ENCODE data around the gene ACAP1. TPM values are rescaled to one million over a fixed set of nuclear protein-coding genes. Genes with fewer than 3 reads are reported as not detected.

The ACAP1 gene
- total and polyA plus RNA-seq, 4 donors = 4.6 to 18.1 (median 13.8) TPM

- peak overlapping the region; percentile 83 for H3K4me3 ChIP-seq (ENCODE audit: low read depth, low read length)
- H3K36me3 ChIP-seq (ENCODE audit: control insufficient read depth, insufficient read depth, low read length) = peaks cover 9% of the 10 kb centered on the region
- H3K4me1 ChIP-seq (ENCODE audit: control insufficient read depth, insufficient read depth, low read length) = peaks cover 76% of the 10 kb centered on the region
- no peaks in the 10 kb centered on the region for H3K27me3 ChIP-seq (ENCODE audit: control insufficient read depth, insufficient read depth, low read length)
- H3K9me3 ChIP-seq (ENCODE audit: control insufficient read depth, insufficient read depth, low read length) = no peaks in the 10 kb centered on the region
- peak overlapping the region; percentile 99 for H3K27ac ChIP-seq (ENCODE audit: low read depth, low read length)
- WGBS (ENCODE audit: insufficient coverage) = 38% methylated on average over 10 of the region's 10 CpGs
- DNase-seq (ENCODE audit: low read depth in 4 of 6, low spot score in 6 of 6) = no peak
These were observed 16.2 kb downstream of the ACAP1 start for GRCh38 chr17:7352503-7352889.

- Histone ChIP-seq H3K4me3 (ENCODE audit: low read depth, low read length) (no peak overlapping the region), H3K4me1 (ENCODE audit: control insufficient read depth, insufficient read depth, low read length) (peaks cover 76% of the 10 kb centered on the region), H3K9me3 (ENCODE audit: control insufficient read depth, insufficient read depth, low read length) (no peaks in the 10 kb centered on the region), H3K36me3 (ENCODE audit: control insufficient read depth, insufficient read depth, low read length) (peaks cover 8% of the 10 kb centered on the region), H3K27me3 (ENCODE audit: control insufficient read depth, insufficient read depth, low read length) (no peaks in the 10 kb centered on the region), H3K27ac (ENCODE audit: low read depth, low read length) (peak overlapping the region; percentile 99)
- no peak for DNase-seq (ENCODE audit: low read depth in 4 of 6, low spot score in 6 of 6)
- 90% methylated on average over 34 of the region's 37 CpGs for WGBS (ENCODE audit: insufficient coverage)
These were observed 16.7 kb downstream of the ACAP1 start for GRCh38 chr17:7352910-7353635.

- H3K27me3 ChIP-seq (ENCODE audit: control insufficient read depth, insufficient read depth, low read length) = no peaks in the 10 kb centered on the region
- H3K27ac ChIP-seq (ENCODE audit: low read depth, low read length) = peak overlapping the region; percentile 88
- H3K36me3 ChIP-seq (ENCODE audit: control insufficient read depth, insufficient read depth, low read length) = peaks cover 5% of the 10 kb centered on the region
- WGBS (ENCODE audit: insufficient coverage) = 43% methylated on average over 8 of the region's 9 CpGs
- DNase-seq (ENCODE audit: low read depth in 4 of 6, low spot score in 6 of 6) = peak in 3 of 6 donors; percentile 31 to 75 (median 72)
- H3K4me3 ChIP-seq (ENCODE audit: low read depth, low read length) = no peak overlapping the region
- no peaks in the 10 kb centered on the region for H3K9me3 ChIP-seq (ENCODE audit: control insufficient read depth, insufficient read depth, low read length)
- peaks cover 65% of the 10 kb centered on the region for H3K4me1 ChIP-seq (ENCODE audit: control insufficient read depth, insufficient read depth, low read length)
These were observed 18.0 kb downstream of the ACAP1 start for GRCh38 chr17:7354262-7354843.

DNA sequence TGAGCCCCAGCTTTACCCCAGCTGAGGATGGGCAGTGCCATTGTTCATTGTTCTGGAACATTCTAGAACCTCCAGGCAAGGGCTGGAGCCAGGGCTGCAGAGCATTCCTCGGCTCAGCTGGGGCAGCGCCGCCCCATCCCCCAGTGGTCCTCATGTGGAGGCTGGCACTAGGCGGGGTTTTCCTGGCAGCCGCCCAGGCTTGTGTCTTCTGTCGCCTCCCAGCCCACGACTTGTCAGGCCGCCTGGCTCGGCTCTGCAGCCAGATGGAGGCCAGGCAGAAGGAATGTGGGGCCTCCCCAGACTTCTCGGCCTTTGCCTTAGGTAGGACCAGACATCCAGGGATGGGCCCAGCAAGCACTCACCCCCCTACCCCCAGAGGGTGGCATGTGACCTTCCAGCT lies 18.7 kb downstream of the ACAP1 start, which contains the start of gene TMEM95:
Gene TMEM95, plus strand, starts transcription at position 104 of the 400 bp plus-strand sequence. Its CDS starts 49 bp downstream, at position 153.
- WGBS (ENCODE audit: insufficient coverage) = 33% methylated on average over 10 of the region's 10 CpGs
- no peaks in the 10 kb centered on the region for H3K27me3 ChIP-seq (ENCODE audit: control insufficient read depth, insufficient read depth, low read length)
- no peaks in the 10 kb centered on the region for H3K9me3 ChIP-seq (ENCODE audit: control insufficient read depth, insufficient read depth, low read length)
- H3K27ac ChIP-seq (ENCODE audit: low read depth, low read length) = peak within 1 kb of the TSS; percentile 88
- DNase-seq (ENCODE audit: low read depth in 4 of 6, low spot score in 6 of 6) = peak in 4 of 6 donors; percentile 24 to 90 (median 62)
- H3K4me1 ChIP-seq (ENCODE audit: control insufficient read depth, insufficient read depth, low read length) = peaks cover 58% of the 10 kb centered on the region
- H3K4me3 ChIP-seq (ENCODE audit: low read depth, low read length) = no peak within 1 kb of the TSS
- peaks cover 5% of the 10 kb centered on the region for H3K36me3 ChIP-seq (ENCODE audit: control insufficient read depth, insufficient read depth, low read length)

DNA sequence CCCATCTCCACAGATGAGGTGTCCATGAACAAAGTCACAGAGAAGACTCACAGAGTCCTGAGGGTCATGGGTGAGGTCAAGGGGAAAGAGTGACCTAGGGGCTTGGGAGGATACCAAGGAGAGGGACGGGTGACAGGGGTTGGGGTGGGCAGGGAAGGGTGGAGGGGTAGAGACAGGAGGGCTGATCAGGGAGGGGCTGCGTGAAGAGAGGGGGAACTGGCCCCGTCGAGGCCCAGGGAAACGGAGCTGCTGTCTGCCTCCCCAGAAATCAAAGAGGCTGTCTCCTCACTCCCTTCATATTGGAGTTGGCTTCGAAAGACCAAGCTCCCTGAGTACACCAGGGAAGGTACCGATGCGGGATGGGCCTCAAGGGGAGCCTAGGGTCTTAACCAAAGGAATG lies 19.2 kb downstream of the ACAP1 start:
- Histone ChIP-seq H3K36me3 (ENCODE audit: control insufficient read depth, insufficient read depth, low read length) (peaks cover 5% of the 10 kb centered on the region), H3K4me1 (ENCODE audit: control insufficient read depth, insufficient read depth, low read length) (peaks cover 53% of the 10 kb centered on the region), H3K4me3 (ENCODE audit: low read depth, low read length) (no peak overlapping the region), H3K27ac (ENCODE audit: low read depth, low read length) (peak overlapping the region; percentile 88), H3K9me3 (ENCODE audit: control insufficient read depth, insufficient read depth, low read length) (no peaks in the 10 kb centered on the region), H3K27me3 (ENCODE audit: control insufficient read depth, insufficient read depth, low read length) (no peaks in the 10 kb centered on the region)
- WGBS (ENCODE audit: insufficient coverage) = 90% methylated on average over 1 of the region's 8 CpGs
- DNase-seq (ENCODE audit: low read depth in 4 of 6, low spot score in 6 of 6) = no peak

- H3K9me3 ChIP-seq (ENCODE audit: control insufficient read depth, insufficient read depth, low read length) = no peaks in the 10 kb centered on the region
- DNase-seq (ENCODE audit: low read depth in 4 of 6, low spot score in 6 of 6) = peak in 2 of 6 donors; percentile 73 to 76
- peak overlapping the region; percentile 88 for H3K27ac ChIP-seq (ENCODE audit: low read depth, low read length)
- no peak overlapping the region for H3K4me3 ChIP-seq (ENCODE audit: low read depth, low read length)
- peaks cover 5% of the 10 kb centered on the region for H3K36me3 ChIP-seq (ENCODE audit: control insufficient read depth, insufficient read depth, low read length)
- 23% methylated on average over 11 of the region's 12 CpGs for WGBS (ENCODE audit: insufficient coverage)
- H3K4me1 ChIP-seq (ENCODE audit: control insufficient read depth, insufficient read depth, low read length) = peaks cover 48% of the 10 kb centered on the region
- H3K27me3 ChIP-seq (ENCODE audit: control insufficient read depth, insufficient read depth, low read length) = no peaks in the 10 kb centered on the region
These were observed 19.8 kb downstream of the ACAP1 start for GRCh38 chr17:7356072-7356549.

- Histone ChIP-seq H3K4me1 (ENCODE audit: control insufficient read depth, insufficient read depth, low read length) (peaks cover 45% of the 10 kb centered on the region), H3K4me3 (ENCODE audit: low read depth, low read length) (no peak overlapping the region), H3K9me3 (ENCODE audit: control insufficient read depth, insufficient read depth, low read length) (no peaks in the 10 kb centered on the region), H3K27ac (ENCODE audit: low read depth, low read length) (no peak overlapping the region), H3K27me3 (ENCODE audit: control insufficient read depth, insufficient read depth, low read length) (no peaks in the 10 kb centered on the region), H3K36me3 (ENCODE audit: control insufficient read depth, insufficient read depth, low read length) (peaks cover 5% of the 10 kb centered on the region)
- no peak for DNase-seq (ENCODE audit: low read depth in 4 of 6, low spot score in 6 of 6)
- 78% methylated on average over 7 of the region's 8 CpGs for WGBS (ENCODE audit: insufficient coverage)
These were observed 20.4 kb downstream of the ACAP1 start for GRCh38 chr17:7356756-7357155.

- Histone ChIP-seq H3K4me3 (ENCODE audit: low read depth, low read length) (no peak overlapping the region), H3K36me3 (ENCODE audit: control insufficient read depth, insufficient read depth, low read length) (peaks cover 5% of the 10 kb centered on the region), H3K4me1 (ENCODE audit: control insufficient read depth, insufficient read depth, low read length) (peaks cover 41% of the 10 kb centered on the region), H3K9me3 (ENCODE audit: control insufficient read depth, insufficient read depth, low read length) (no peaks in the 10 kb centered on the region), H3K27ac (ENCODE audit: low read depth, low read length) (no peak overlapping the region), H3K27me3 (ENCODE audit: control insufficient read depth, insufficient read depth, low read length) (no peaks in the 10 kb centered on the region)
- DNase-seq (ENCODE audit: low read depth in 4 of 6, low spot score in 6 of 6) = no peak
- WGBS (ENCODE audit: insufficient coverage) = 89% methylated on average over 1 of the region's 2 CpGs
These were observed 21.1 kb downstream of the ACAP1 start for GRCh38 chr17:7357381-7357780.

- Histone ChIP-seq H3K36me3 (ENCODE audit: control insufficient read depth, insufficient read depth, low read length) (no peaks in the 10 kb centered on the region), H3K27ac (ENCODE audit: low read depth, low read length) (no peak overlapping the region), H3K9me3 (ENCODE audit: control insufficient read depth, insufficient read depth, low read length) (no peaks in the 10 kb centered on the region), H3K4me3 (ENCODE audit: low read depth, low read length) (no peak overlapping the region), H3K27me3 (ENCODE audit: control insufficient read depth, insufficient read depth, low read length) (no peaks in the 10 kb centered on the region), H3K4me1 (ENCODE audit: control insufficient read depth, insufficient read depth, low read length) (no peaks in the 10 kb centered on the region)
- DNase-seq (ENCODE audit: low read depth in 4 of 6, low spot score in 6 of 6) = no peak
- 50% methylated on average over 3 of the region's 3 CpGs for WGBS (ENCODE audit: insufficient coverage)
These were observed 25.6 kb downstream of the ACAP1 start for GRCh38 chr17:7361906-7362305.

DNA sequence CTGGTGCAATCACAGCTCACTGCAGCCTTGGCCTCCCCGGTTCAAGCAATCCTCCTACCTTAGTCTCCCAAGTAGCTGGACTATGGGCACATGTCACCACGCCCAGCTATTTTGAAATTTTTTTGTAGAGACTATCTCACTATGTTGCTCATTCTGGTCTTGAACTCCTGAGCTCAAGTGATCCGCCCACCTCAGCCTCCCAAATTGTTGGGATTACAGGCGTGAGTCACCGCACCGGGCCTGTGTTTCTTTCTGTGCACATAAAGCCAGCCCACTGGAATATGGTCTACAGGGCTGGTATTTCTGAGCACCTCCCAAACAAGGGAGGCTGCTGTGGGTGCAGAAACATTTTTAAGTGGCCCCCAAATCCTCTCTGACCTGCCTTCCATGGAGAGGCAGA lies 27.0 kb downstream of the ACAP1 start:
- WGBS (ENCODE audit: insufficient coverage) = 95% methylated on average over 4 of the region's 6 CpGs

More for the DNA sequence above, 27.0 kb downstream of the ACAP1 start:
- no peaks in the 10 kb centered on the region for H3K4me1 ChIP-seq (ENCODE audit: control insufficient read depth, insufficient read depth, low read length)
- no peaks in the 10 kb centered on the region for H3K9me3 ChIP-seq (ENCODE audit: control insufficient read depth, insufficient read depth, low read length)
- H3K36me3 ChIP-seq (ENCODE audit: control insufficient read depth, insufficient read depth, low read length) = no peaks in the 10 kb centered on the region
- H3K27ac ChIP-seq (ENCODE audit: low read depth, low read length) = no peak overlapping the region
- no peaks in the 10 kb centered on the region for H3K27me3 ChIP-seq (ENCODE audit: control insufficient read depth, insufficient read depth, low read length)
- no peak for DNase-seq (ENCODE audit: low read depth in 4 of 6, low spot score in 6 of 6)
- H3K4me3 ChIP-seq (ENCODE audit: low read depth, low read length) = no peak overlapping the region
